GM11168 (cell line): Measurements from ENCODE around the gene CDC45.
"Not testable (repeated sequence)": the region's sequence is repeated elsewhere in the genome, so short reads cannot be mapped to it uniquely, and the experiment has no call there.

Experiments used
- in situ Hi-C: fragments of 300-500 bp; cut with MboI; formaldehyde crosslinking; loops from one replicate; pipeline ENCODE4 v1.12.0; 2022; ENCODE audit warnings: low sequenced_read_pairs; ENCODE audit not compliant: unreplicated experiment

The CDC45 gene

GRCh38 chr22:19547620-19548019 lies 67.9 kb downstream of the CDC45 start:
- in situ Hi-C loops, result no loop called here

GRCh38 chr22:19548427-19548826 lies 68.7 kb downstream of the CDC45 start:
- in situ Hi-C loops, result not testable (repeated sequence)

- in situ Hi-C loops, result no loop called here
These were observed 69.2 kb downstream of the CDC45 start for GRCh38 chr22:19548964-19549363.

DNA sequence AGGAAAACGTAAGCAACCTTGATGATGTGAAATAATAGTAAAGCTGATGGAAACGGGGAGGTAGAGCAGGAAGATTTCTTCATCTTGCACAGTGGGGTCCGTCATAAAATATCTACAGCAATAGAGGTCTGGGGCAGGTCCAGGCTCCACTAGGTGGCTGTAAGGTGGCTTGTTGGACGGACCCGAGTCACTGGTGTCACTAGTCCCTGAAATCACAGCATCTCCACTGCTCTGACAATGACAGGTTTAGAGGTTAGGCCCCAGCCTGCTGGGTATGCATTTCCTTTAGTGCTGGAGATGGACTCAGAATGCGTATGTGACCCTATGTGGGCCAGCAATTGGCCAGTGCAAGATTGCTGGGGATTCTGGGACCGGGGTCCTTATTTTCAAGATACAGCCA lies 69.7 kb downstream of the CDC45 start:
- in situ Hi-C loops, result no loop called here

DNA sequence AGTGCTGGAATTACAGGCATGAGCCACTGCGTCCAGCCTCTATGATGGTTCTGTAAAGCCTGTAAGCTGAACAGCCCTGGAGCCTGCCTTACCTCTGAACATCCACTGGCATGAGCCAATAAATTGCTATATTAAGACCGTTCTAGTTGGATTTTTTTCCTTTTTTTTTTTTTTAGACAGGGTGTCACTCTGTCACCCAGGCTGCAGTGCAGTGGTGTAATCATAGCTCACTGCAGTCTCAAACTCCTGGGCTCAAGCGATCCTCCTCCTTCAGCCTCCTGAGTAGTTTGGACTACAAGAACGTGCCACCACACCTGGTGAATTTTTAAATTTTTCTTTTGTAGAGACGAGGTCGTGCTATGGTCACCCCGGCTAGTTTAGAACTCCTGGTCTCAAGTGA lies 70.7 kb downstream of the CDC45 start:
- in situ Hi-C loops, result no loop called here

DNA sequence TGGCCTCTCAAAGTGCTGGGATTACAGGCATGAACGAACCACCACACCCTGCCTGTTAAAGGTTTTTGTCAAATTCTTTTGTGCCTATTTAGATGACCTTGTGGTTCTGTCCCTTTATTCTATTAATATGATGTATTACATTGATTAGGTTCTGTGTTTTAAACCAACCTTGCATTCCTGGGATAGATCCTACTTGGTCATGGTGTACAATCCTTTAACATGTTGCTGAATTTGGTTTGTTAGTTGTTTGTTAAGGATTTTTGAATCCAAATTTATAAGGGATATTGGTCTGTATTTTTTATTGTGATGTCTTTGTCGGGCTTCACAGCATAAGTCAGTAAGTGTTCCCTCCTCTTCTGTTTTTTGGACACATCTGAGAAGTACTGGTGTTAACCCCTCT lies 73.5 kb downstream of the CDC45 start:
- in situ Hi-C loops, result no loop called here

- in situ Hi-C loops, result no loop called here
These were observed 75.2 kb downstream of the CDC45 start for GRCh38 chr22:19554834-19555404.

DNA sequence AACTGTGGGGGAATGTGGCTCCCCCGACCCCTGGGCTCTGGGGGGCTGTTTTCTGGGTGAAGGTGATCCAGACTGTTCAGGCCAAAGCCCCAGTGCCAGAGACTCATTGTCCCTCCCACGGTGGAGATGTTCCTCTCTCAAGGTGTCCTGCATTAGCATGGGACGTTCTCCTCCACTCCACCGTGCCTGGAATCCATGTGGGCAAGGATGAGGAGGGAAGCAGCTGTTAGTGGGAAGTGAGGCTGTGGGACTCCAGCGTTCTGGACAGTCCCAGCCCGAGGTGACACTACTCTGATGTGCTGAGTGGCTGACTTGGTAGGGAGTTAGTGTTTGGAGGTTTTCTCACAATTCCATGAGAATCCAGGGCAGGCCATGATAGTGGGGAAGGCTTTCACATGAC lies 75.9 kb downstream of the CDC45 start:
- in situ Hi-C loops, result no loop called here

DNA sequence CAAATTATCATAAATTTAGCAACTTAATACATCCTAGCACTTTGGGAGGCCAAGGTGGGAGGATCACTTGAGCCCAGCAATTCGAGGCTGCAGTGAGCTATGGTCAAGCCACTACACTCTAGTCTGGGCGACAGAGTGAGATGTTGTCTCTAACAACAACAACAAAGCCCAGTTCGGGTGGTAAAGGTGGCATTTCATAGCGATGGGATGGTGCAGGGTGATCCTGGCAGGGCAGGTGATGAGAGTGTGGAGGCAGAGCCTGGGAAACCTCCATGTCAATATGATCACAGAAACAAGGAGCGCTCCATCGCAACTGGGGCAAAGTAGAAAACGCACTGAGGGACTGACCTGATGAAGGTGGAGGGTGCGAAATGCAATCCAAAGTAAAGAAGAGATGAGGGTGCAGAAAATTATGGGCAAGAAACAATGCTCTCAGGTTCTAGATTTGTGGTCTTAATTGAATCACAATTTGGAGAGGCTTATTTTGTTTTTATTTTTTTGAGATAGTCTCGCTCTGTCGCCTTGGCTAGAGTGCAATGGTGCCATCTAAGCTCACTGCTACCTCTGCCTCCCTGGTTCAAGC lies 77.3 kb downstream of the CDC45 start:
- in situ Hi-C loops, result no loop called here

- in situ Hi-C loops, result no loop called here
These were observed 79.6 kb downstream of the CDC45 start for GRCh38 chr22:19559324-19559811.

DNA sequence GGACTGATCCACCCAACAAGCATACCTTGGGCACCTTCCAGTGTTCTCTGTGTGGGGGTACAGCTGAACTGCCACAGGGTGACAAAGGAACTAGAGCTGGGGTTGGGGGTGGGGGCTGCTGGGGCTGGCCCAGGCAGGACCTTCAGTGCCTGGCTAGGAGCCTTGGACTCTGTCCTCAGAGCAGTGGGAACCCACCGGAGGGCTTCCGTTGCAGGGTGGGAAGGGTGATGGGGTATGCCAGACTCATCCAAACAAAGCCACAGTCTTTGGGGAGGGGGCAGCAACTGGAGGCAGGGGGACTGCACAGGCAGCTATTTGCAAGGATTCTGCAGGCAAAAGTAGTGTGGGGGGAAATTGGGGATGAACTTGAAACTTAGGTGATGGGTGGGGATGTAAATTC lies 80.2 kb downstream of the CDC45 start:
- in situ Hi-C loops, result no loop called here

DNA sequence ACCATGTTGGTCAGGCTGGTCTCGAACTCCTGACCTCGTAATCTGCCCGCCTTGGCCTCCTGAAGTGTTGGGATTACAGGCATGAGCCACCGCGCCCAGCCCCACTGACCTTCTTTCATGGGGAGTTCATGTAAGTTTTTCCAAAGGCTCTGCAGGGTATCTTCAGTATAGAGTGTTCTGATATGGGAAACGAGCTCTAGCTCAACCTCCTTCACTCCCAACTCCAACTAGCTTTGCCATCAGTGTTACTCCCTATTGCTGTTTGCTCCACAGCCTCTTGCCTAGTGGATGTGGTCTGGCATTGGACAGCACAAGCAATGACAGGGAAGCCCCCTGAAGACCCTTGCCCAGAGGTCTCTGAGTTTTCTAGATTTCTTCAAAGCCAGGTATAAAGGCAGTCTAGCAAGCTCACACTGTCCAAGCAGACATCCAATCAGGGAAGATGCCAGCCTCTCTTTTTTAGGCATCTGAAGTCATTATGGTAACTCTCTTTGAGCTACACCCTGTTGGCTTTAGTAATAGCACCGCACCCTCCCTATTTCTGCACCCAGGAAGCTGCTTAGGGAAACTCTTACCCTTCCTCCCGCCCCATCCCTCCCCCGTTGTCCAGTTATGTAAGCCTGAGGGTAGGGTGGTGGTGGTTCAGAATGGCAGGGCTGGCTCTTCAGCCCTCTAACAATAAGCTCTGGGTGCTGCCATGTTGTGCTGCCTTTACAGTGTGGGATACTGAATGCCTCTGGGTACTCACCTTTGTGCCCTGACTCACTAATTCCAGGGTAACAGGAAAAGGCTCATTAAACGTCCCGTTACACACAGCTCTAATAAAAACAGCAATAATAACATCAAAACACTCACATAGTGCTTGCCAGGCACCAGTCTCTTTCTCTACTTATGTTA lies 85.9 kb downstream of the CDC45 start:
- in situ Hi-C loops, result no loop called here

DNA sequence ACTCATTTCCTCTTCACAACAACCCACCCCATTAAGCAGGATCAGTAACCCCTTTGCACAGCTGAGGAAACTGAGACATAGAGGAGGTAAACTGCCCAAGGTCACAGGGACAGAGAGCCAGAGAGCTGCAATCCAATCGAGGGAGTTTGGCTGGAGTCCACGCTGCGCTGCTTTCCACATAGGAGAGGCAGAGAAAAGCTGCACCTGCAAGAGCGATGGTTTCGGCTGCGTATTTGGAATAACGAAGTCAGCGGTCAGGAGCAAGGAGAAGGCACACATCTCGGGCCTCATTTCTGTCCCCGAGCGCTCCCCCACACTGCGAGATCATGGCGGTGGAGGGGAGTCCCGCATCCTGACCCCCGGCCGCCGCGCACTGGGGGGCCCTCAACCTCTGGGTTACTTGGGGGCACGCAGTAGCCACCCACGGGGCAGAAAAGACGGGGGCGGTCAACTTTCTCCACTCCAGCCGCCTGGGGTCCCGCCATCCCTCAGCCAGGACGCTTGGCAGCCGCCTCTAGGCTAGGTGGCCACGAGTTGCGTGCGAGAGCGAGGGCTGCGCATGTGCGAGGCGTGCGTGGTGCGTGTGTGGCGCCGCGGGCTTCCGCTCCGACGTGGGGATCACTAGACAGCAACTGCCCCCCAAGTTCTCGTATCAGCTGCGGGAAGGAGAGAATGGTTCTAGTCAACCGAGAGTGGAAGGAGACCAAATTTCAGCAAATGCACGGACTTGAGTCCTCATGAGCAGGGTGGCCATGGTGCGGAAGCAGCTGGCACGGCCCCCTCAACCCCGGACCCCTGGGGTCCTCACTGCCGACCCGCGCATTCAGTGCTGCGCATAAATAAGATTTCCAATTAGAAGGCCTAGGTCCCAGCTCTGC lies 86.8 kb downstream of the CDC45 start:
- in situ Hi-C loops, result no loop called here

DNA sequence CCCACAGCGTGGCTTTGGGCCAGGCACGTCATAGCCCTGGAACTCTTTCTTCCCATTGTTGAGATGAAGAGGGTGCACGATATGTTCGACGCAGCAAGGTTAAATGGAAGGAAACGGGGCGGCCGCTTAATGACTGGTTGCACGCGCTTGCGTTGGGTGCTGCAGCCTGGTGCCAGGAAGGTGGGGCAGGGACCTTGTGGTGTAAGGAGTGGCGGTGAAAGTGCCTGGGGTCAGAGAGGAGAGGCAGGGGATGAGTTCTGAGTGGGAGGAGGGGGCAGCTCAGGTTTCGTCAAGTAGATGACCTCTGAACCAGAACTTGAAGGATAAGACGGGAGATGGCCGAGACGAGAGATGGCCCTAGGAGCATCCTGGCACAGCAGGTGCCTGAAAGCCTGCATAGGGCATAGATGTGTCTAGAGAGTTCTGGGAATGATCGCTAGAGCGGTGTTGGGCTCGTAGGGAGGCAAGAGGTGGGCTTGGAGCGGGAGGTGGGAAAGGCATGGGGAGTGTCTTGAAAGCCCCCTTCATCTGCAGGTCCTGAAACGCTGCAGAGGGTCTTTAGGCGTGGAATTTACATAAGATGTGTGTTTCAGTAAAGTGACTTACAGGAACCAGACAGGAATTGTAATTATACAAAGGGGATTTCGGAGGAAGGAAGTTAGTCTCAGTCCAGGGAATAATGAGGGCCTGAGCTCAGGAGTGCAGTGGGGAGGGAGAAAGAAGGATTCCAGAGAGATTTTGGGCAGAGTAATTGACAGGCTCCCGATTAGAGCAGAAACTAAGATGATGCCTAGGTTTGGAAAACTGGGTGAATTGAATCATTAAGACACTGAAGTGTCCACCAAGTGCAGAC lies 87.7 kb downstream of the CDC45 start:
- in situ Hi-C loops, result no loop called here

GRCh38 chr22:19568337-19569275 lies 88.9 kb downstream of the CDC45 start:
- in situ Hi-C loops, result no loop called here

DNA sequence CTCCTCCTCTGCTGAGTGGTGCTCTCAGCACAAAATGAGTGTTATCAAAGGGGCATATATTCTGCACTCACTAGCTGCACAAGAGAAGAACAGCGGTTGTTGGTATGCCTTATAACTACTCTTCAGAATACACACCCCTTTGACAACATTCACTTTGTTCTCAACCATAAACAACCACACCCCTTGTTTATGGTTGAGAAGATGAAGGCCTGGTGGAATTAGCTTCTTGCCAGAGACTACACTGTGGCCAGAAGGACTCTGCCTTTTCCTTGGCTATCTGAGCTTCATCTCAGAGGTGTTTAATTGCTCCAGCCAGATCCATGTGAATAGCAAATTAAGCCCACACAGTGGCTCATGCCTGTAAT lies 89.5 kb downstream of the CDC45 start:
- in situ Hi-C loops, result no loop called here

GRCh38 chr22:19569976-19570375 lies 90.3 kb downstream of the CDC45 start:
- in situ Hi-C loops, result no loop called here
